ELR (cell line): ENCODE results near the gene TRPV4.
"Not testable (repeated sequence)": the region's sequence is repeated elsewhere in the genome, so short reads cannot be mapped to it uniquely, and the experiment has no call there.

Source experiments
- DNase-seq: peaks from one replicate; pipeline ENCODE4 v3.0.0-alpha.2; 2015; ENCODE audit warnings: low read depth

The TRPV4 gene

DNA sequence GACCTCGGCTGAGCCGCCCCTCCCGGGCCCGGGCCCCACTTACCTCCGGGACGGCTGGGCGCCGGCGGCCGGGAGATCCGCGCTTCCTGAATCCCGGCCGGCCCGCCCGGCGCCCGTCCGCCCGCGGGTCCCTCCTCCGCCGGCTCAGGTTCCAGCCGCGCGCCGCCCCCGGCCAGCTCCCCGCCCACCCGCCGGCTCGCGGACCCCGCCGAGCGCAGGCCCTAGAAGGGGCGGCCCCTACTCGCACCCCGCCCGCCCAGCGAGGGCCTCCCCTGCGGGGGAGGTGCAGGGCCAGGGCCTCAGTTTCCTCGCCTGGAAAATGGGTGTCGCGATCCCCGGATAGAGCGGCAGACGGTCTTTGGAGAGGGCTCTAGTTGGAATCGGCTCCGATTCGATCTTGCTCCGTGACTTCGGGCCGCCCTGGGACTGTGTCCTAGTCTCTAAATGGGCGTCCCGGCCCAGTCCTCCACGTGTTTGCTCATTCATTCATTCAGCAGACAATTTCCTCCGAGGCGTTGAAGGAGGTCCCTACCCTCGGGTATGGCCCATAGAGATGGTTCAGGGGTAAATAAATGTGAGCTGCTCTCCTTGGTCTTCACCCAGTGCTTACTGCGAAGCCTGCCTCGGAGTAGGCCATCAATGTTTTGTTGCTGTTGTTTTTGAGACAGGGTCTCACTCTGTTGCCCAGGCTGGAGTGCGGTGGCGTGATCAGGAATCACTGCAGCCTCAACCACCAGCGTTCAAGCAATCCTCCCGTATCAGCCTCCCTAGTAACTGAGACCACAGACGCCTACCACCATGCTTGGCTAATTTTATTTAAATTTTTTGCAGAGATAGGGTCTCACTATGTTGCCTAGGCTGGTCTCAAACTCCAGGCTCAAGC is at the start of gene TRPV4:
TRPV4 (minus strand) TSS at position 92 of the 883 bp plus-strand sequence. CDS start 18,602 bp downstream, outside the sequence.
- peak; percentile 32 for DNase-seq

DNA sequence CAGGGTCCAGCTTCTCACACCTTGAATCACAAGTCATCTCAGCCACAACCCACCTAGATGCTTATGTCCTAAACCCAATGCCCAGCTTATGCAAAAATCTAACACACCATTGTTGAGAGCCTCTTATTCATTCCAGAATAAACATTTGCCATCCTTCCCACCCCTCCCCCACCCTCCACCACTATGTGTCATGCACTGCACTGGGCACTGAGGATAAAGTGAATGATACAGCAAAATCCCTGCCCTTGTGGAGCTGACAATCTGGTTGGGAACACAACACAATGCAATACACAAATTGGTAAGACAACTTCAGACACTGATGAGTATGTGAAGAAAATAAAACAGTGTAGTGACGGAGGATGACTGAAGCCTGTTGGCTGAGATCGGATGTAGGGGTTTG is 48.6 kb upstream of the TRPV4 start:
- DNase-seq, result peak; percentile 42

DNA sequence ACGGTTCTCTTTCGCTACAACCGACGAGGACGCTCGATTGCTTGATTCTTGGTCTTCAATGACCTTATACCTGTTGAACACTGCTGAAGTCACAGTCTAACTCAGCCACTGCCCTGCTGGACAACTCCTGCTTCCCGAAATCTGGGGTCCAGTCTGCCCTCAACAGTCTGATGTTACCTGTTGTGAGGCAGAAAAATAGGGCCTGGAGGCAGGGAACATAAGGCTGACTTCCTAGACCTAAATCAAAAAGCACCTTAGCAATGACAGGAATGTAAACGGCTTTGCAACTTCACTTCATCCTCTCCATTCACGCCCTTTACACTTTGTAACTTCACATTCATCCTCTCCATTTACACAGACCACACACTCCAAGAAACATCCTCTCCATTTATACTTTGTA is 47.7 kb upstream of the TRPV4 start:
- DNase-seq, result no peak

DNA sequence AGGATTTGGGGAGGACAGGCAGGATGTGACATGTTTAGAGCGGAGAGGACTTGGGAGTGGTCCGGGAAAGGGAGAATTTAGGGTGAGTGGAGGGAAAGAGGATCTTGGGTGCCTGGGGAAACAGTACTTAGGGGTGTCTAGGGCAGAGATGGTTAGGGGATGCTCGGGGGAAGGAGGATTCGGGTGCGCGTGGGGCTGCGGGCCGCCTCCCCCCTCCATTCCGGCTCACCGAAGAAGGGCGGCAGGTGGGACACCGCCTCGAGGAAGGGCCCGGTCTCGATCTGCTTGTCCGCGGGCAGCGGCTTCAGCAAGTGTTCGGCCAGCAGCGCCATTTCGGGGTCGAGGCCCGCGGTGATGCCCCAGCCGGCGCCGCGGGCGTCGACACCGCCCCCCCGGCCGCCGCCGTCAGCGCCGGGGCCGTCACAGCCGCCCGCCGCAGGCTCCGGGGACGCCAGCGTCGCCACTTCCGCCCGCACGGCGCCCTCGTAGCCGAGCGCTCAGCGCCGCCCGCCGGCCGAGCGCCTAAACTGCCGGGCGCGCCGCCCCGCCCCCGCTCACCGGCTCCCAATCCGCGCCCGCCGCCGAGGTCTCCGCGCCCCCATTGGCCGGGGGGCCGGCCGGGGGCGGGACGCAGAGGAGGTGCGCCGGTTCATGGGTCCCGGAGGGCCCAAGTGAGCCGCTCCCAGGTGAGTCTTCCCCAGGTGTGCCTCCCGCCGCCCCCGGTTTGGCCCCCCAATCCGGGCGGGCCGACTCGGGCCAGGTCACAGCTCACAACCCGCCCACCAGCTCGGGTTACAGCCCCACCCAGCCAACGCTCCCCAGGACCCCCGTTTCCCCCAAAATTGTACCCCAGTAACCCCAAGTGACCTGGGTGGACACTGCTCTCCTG is 47.1 kb upstream of the TRPV4 start, which contains the start of gene GLTP:
GLTP (minus strand) TSS at position 499 of the 889 bp plus-strand sequence; CDS start at position 332, 167 bp downstream.
- peak; percentile 87 for DNase-seq

DNA sequence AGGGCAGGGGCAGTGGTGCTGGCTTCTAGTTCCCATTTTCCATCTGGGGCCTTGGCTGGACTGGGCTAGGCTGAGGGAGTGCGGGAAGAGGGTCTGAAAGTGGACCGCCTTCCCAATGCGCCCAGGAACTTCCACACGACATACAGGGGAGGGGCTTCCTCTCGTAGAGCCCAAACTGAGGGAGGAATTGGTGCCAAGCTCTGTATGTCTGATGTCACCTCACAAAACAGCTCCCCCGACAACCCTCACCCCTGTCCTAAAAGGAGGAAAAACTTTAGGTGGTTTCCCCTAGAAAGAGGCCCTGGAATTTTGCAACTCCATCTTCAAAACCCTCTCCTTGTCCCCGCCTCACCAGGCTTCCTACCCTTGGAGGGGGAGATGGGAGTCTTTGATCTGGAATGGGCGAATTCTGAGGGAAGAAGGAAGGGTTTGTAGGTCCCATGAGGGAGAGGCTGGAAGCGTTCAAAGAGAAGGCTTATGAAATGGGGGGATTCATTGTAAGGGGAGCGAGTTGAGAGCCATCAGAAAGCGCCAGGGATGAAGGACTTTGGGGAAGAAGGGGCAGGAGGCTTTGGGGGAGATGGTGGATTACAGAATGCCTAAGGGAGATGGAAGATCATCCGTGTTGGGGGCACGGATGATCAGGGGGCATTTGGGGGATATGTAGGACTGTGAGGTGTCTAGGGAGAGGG is 46.3 kb upstream of the TRPV4 start:
- peak; percentile 36 for DNase-seq

DNA sequence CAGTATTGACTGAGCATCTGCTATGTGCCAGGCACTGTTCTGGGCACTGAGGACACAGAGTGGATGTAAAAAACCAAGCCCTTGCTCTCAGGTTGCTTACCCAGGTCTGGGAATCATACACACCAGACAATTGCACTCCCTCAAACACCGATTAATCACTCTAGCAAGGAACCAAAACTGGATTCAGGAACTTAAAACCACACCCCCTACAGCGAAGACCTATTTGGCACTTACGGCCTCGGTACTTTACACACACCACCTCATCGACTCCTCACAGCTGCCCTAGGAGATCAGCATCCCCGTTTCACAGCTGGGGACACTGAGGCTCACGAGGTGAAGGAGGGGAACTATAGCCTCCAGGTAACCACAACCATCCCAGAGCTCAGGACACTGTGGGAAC is 45.6 kb upstream of the TRPV4 start:
- DNase-seq, result no peak

DNA sequence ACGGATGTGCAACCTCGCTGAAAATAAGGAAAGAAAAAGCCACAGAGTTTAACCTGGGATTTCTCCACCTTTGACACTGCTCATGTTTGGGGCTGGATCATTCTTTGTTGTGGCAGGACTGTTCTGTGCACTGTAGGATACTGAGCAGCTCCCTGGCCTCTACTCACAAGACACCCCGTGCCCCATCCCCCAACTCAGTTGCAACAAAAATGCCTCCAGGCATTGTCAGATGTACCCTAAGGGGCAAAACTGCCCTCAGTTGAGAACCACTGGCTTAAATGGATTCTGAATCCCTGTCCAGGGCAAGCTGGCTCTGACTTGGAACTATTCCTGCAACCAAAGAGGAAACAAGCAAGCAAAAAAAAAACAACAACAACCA is 45.0 kb upstream of the TRPV4 start:
- DNase-seq, result no peak

DNA sequence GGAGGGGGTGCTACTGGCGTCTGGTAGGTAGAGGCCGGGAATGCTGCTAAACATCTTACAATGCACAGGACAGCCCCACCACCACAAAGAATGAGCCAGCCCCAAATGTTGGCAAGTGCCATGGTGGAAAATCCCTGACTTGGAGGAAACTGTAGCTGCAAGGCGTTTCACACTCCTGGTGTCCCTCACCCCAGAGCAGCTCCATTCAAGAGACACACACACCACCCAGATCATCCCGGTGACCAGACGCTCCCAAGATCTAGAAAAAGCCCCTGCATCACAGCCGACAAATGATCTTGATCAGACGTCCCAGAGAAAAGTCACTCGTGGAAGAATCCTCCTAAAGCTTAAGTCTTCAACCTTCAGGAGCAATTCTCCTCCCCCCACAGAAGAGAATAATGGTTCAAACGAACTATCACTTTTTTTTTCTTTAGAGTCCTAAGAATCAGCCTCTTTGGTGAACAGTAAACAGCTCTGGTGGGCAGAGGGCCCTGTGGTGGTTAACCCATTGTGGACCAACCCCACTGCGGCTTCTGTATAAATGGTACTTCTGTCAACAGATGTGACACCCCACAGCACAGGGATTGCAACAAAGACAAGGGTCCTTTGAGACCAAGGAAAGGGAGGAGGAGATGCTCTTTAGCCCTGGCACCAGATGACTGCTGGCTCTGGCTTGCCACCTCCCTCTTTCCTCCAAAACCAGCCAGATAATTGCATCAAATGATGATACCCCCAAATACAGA is 44.5 kb upstream of the TRPV4 start:
- DNase-seq, result no peak

DNA sequence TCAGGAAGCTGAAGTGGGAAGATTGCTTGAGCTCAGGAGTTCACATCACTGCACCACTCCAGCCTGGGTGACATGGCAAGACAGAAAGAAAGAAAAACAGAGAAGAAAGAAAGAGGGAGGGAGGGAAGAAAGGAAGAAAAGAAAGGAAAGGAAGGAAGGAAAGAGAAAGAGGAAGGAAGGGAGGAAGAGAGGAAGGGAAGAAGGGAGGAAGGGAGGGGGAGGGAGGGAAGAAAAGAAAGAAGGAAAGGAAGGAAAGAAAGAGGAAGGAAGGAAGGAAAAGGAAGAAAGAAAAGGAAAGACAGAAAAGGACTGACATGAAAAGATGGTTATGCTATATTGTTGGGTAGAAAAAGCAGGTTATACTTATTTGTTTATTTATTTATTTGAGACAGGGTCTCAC is 43.2 kb upstream of the TRPV4 start:
- DNase-seq, result no peak

DNA sequence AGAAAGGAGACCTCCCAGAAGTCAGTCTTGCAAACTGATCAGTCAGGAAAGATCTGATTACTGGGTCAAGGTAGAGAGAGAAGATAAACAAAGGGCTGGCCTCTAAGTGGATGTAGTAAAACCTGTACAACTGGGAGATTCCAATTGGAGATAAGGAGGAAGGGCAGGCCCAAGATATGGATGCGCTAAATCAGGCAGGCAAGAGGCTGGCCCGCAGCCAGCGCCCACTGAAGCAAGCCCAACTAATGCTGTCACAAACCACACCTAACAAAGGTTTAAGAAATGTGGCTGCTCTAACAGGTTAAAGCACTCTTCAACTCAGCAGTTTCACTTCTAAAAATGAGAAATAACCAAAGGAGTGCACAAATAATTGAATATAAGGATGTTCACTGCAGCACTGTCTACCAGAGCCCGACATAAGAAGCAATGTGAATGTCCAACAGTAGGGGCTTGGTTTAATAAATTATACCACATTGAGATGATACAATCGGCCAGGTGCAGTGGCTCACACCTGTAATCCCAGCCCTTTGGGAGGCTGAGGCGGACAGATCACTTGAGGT is 42.5 kb upstream of the TRPV4 start:
- DNase-seq, result no peak

DNA sequence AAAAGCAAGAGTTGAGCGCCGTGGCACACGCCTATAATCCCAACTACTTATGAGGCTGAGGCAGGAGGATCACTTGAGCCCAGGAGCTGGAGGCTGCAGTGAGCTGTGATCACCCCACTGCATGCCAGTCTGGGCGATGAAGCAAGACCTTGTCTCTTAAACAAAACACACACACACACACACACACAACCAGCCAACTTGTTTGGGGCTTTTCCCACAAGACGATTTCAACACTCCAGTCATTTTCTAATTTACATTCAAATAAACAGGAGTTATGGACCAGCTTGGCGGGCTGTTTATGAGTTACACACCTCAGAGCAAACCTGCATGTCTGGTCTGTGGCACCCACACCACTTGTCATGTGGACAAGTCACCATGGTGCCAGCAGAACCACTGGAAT is 40.5 kb upstream of the TRPV4 start:
- DNase-seq, result no peak

DNA sequence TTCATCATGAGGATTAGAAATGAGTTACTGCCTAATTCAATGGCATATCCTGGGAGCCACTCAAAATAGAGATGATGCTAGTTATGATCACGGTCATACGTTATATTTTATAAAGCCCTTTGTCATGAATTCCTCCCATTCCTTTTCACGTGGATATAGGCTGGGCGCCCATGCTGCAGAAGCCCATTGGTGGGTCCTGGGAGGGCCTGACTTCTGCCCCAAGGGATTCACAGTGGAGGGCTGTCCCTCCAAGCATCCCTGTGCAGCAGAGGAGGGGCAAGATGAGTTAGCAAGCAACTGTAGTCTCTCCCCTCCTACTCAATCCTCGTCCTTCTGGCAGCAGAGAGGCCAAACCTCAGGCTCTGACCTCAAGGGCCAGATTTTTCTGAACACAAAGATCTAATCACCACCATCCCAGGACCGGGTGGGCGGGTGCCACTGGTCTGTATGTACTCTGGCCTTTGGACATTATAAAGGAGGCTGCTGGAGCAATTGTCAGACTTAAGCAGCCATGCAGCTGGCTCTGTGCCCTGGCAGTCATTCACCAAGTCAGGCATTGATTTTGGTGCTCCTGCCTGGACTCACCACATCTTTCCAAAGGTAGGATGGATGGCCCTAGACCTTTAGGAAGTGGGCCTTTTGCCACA is 38.6 kb upstream of the TRPV4 start:
- no peak for DNase-seq

DNA sequence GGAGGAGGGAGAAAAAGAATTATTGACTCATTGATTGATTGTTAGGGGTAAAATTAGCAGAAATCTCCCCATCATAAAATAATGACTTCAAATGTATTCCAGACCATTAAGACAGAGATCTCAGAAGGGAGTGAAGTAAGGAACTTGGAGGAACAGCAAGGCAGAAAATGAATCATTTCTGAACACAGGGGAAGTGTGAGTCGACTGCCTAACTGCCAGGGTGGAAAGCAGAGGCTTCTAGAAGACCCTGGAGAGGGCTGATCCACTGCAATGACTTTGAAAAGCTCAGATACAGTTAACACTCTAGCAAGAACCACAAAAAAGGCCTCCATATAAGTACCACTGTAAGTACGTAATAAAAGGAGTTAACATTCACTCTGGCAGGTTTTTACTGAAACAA is 37.5 kb upstream of the TRPV4 start:
- DNase-seq, result peak; percentile 52

DNA sequence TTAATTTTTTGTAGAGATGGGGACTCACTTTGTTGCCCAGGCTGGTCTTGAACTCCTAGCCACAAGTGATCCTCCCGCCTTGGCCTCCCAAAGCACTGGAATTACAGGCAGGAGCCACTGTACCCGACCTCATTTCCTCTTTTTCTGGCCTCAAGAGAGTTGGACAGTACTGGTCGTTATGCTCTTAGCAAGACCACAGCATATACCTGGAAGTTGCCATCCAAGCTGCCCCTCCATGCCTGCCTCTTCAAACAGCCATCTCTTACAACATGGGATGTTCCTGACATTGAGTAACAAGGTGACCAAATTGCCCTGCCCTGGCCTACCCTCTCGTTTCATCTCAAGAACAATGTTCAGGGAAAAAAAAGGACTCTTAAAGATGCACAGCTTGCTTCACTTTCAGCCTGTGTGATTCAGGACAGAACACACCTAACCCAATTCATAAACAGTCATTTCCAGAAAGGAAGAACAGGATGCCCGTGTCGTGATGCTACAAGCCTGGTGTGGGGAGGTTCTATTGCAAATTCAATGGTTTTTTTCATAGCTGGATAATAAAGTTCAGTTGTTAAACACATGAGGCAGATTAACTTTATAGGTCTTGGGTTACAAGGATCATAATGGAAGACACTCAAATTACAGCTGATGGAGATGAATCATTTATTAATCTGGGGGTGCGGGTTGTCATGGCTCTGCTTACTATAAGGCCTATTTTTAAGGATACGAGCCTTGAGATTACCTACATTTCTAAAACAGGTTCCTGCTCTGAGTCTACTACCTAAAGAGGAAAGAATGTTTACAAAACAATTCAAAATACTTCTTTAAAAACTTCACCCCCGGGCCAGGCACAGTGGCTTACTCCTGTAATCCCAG is 35.2 kb upstream of the TRPV4 start:
- no peak for DNase-seq

DNA sequence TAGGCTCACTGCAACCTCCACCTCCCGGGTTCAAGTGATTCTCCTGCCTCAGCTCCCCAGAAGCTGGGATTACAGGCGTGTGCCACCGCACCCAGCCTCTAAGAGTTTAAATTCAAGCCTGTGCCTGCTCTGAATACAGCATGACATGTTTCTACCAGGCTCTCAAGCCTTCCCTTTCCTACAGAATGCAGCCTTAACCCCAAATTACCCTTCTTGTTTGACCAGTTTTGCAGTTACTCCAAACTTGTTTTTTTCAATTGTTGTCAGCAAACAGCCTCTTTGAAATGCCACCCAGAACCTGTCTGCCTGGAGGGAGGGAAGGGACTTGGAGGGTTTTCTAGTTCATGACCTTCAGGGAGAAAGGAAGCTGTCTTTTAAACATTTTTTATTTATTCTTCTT is 31.7 kb upstream of the TRPV4 start:
- DNase-seq, result no peak

DNA sequence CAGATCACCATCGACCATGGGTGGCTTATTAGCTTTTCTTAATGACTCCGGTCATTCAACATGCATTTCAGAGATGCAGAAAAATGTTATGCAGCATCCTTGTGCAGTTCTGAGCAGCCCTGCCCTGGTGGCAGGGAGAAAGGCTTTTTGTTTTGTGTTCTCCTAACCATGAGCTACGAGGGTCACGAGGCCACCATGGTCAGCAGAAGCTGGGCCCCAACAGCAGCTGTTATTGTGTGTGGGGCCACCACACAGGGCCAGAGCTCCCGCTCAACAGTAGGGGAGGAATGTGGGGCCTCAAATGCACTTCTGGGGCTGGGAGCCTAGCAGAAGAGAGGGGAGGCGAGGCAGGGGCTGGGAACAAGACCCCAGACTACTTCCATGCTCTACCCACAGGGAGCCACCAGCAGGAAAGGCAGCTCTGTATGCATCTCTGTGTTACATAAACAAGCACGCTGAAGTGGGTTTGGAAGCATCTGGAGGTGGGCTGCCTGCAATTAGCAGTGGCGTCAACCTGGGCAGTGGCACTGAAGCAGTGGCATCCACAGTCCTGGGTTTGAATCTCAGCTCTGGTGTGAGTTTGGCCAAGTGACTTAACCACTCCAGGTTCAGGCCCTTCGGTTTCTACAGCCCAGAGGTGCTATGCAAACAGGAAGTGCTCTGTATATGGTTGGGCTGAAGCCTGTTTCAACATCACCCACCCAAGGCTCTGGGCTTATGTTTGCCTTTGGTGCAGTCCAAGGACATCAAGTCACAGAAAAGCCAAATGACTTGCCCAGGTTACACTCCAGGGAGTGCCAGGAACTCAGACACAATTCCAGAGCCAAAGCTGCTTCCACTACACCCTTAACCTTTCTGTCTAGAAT is 30.9 kb upstream of the TRPV4 start:
- peak; percentile 20 for DNase-seq

DNA sequence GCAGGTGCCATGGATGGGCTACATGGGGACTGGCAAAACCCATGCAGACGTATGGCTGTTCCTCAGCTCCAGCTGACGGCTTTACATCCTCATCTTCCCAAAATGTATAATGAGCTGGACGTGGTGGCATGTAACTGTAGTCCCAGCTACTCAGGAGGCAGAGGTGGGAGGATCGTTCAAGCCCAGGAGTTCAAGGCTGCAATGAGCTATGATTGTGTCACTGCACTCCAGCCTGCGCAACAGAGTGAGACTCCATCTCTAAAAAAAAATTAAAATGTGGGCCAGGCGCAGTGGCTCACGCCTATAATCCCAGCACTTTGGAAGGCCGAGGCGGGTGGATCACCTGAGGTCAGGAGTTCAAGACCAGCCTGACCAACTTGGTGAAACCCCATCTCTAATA is 29.3 kb upstream of the TRPV4 start:
- not testable (repeated sequence) for DNase-seq

DNA sequence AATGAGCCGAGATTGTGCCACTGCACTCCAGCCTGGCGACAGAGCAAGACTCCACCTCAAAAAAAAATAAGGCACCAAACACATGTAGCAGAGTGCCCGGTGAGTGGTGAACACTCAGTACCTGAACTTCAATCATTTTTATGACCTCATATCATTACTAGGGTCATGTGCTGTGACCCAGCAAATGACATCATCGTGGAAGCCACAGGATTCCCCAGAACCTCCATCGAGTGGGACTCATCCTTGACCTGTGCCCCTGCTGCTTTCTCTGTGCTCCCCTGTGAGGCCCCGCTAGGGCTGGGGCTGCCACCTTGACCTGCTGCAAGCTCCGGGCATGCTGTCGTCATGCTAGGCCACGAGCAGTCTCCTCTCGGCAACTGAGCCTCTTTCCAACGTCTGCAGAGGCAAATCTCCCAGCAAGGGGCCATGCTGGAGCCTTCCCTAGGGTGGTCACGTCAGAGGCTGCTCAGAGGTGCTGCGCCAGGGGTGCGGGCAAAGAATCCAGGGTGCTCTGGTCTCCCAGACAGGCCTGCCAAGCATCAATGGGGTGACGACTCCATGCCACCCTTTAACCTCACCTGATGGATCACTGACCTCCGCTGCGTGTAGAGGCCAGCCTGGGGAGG is 28.6 kb upstream of the TRPV4 start:
- peak; percentile 45 for DNase-seq
